ENCODE data around the gene DIP2C.

DIP2C gene

GRCh38 chr10:241966-242643 is 447.4 kb downstream of the DIP2C start:
- no peak for DNase-seq

- no peak for DNase-seq
These were observed 448.0 kb downstream of the DIP2C start for GRCh38 chr10:241451-241850.

- DNase-seq: no peak
These were observed 450.4 kb downstream of the DIP2C start for GRCh38 chr10:239109-239508.

- DNase-seq: no peak
These were observed 453.6 kb downstream of the DIP2C start for GRCh38 chr10:235915-236314.

GRCh38 chr10:234708-235406 is 454.6 kb downstream of the DIP2C start:
- no peak for DNase-seq

GRCh38 chr10:232878-233277 is 456.6 kb downstream of the DIP2C start:
- no peak for DNase-seq

- DNase-seq: no peak
These were observed 457.4 kb downstream of the DIP2C start for GRCh38 chr10:232061-232460.

- no peak for DNase-seq
These were observed 458.7 kb downstream of the DIP2C start for GRCh38 chr10:230758-231157.

- no peak for DNase-seq
These were observed 461.1 kb downstream of the DIP2C start for GRCh38 chr10:228366-228765.

GRCh38 chr10:227014-227413 is 462.5 kb downstream of the DIP2C start:
- no peak for DNase-seq

- DNase-seq: no peak
These were observed 463.4 kb downstream of the DIP2C start for GRCh38 chr10:226018-226417.

- DNase-seq: no peak
These were observed 464.9 kb downstream of the DIP2C start for GRCh38 chr10:224571-224970.

Measured in stimulated activated CD4-positive, alpha-beta T cell treated with anti-CD3 and anti-CD28 coated beads, Interleukin-2, amount 100 ng/mL, for 24 hours (primary cell).